GM10847 (cell line): Measurements from ENCODE around the gene BCHE.

Experiments
- POLR2A ChIP-seq: IDR thresholded peaks from 2 replicates; pipeline ENCODE4 v1.6.1; 2011; ENCODE audit not compliant: insufficient read length; ENCODE audit errors: extremely low read depth

Gene BCHE

DNA sequence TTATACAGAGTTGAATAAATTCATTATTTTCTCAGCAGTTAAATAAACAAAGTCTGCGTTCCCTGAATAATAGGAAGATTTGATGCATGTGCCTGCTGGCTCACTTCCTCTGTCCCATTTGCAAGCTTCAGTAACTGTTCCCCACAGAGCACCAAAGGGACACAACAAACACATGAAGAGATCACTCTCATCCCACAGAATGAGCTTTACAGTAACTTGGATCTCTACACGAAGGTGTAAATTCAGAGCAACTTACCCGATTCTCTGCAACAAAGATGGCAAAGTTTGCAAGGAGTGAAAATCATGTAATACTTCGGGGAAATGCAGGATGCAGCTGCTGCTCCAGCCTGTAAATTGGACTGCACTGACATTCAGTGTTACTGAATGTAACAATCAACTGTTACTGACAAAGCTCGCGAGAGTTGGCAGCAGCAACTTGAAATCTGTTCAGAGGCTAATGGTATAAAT, at the start of gene BCHE:
BCHE (minus strand) TSS at position 366 of the 468 bp plus-strand sequence. CDS start 6,390 bp downstream, outside the sequence.
- TF ChIP-seq POLR2A: no peak

- TF ChIP-seq POLR2A: no peak
These were observed 48.5 kb upstream of the BCHE start for GRCh38 chr3:165885558-165886270.

- TF ChIP-seq POLR2A: no peak
These were observed 47.3 kb upstream of the BCHE start for GRCh38 chr3:165884518-165884917.

DNA sequence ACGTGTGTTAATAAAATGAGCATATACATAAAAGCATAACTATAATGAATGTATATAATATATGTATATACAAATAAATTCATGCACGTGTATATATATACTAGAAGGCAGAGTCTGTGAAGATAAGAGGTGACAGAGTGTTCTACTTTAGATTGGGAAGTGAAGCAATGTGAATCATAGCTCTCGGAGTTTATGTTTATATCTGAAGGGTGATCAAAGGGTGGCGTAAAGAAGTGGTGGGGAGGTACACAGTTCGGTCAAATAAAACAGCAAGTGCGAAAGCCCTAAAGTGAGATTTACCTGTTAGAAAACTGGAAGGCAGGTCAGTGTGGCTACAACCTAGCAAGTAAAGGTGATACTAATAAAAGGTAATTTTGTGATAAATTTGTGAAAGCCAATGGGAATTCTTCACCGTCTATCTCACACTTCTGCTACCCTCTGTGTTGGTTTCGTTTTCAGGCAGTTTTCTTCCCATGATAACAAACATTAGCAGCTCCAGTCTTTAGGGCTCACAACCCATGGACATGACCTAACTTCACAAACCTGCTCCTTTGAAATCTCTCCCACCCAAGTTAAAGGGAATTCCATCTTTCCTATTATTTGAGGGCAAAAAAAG, 46.7 kb upstream of the BCHE start:
- TF ChIP-seq POLR2A: no peak

GRCh38 chr3:165883117-165883516, 45.9 kb upstream of the BCHE start:
- no peak for TF ChIP-seq POLR2A

- TF ChIP-seq POLR2A: no peak
These were observed 38.4 kb upstream of the BCHE start for GRCh38 chr3:165875644-165876043.

- TF ChIP-seq POLR2A: no peak
These were observed 37.7 kb upstream of the BCHE start for GRCh38 chr3:165874663-165875489.

GRCh38 chr3:165868088-165868487, 30.9 kb upstream of the BCHE start:
- no peak for TF ChIP-seq POLR2A

GRCh38 chr3:165859061-165859460, 21.8 kb upstream of the BCHE start:
- TF ChIP-seq POLR2A: no peak

DNA sequence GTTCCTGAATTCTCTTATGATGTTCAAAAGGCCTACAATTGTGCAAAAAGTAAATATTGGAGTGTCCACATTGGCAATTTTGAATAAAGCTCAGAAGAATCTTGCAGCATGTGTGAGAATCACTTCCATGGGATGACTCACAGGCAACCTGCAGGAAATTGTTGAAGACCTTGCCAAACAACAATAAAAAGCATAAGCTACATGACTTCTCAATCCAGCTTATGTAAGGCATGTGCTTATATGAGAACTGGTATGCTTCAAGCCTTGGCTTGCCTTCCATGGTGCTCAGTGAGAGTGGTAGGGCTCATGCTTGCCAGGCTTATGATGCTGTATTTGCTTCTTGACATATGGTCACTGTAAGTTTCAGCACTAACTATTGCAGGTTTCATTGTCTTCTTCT, 18.4 kb upstream of the BCHE start:
- no peak for TF ChIP-seq POLR2A

DNA sequence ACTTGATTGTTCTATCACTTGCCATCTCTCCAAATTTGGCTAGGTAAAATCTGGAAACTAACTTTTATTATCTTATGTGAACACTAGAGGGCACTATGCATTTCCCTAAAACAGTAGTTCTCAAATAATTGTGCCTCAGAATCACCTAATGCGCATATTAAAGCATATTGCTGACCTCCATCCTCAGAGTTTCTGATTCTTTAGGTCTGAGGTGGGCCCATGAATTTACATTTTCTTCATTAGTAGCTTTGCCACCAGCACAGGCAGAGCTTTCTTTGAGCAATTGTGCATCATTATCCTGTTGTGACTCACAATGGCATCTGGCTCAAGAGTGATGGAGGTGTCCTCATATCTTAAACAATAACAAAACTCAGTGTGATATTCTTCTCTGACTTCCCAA, 17.5 kb upstream of the BCHE start:
- TF ChIP-seq POLR2A: no peak

DNA sequence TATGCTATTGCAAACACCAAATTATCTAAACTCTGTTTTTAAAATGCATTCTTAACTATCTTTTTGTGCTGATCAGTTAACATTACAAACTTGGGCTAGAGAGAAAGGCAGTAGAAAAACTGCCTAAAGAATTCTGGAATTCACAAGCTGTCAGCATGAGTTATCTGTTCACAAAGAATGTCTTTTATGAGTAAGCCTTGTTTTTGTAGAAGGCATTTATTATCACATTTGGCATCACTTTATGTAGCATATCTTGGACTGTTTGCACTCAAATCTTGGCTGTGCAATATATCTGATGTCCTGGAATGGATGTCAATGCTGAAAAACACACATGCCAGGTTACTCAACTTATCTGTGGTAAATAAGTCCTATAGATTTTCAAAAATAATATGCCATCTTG, 15.5 kb upstream of the BCHE start:
- no peak for TF ChIP-seq POLR2A

DNA sequence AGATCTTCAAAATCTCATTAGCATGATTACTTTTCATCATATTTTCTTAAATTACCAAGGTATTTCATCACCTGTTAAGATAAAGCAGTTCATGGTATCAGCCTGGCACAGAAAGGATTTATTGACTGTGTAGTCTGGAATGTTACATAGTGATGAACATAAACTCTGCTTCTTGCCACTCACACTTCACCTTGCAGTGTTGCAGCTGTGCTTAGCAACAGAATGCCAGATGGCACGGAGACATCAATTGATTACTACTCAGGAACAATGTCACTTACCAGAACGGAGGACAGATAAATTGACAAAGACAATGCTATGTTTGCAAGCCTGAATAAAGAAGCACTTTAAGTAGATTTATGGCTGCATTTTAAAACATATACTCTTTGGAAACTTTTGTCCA, 15.0 kb upstream of the BCHE start:
- no peak for TF ChIP-seq POLR2A

- TF ChIP-seq POLR2A: no peak
These were observed 8.8 kb upstream of the BCHE start for GRCh38 chr3:165846056-165846455.

DNA sequence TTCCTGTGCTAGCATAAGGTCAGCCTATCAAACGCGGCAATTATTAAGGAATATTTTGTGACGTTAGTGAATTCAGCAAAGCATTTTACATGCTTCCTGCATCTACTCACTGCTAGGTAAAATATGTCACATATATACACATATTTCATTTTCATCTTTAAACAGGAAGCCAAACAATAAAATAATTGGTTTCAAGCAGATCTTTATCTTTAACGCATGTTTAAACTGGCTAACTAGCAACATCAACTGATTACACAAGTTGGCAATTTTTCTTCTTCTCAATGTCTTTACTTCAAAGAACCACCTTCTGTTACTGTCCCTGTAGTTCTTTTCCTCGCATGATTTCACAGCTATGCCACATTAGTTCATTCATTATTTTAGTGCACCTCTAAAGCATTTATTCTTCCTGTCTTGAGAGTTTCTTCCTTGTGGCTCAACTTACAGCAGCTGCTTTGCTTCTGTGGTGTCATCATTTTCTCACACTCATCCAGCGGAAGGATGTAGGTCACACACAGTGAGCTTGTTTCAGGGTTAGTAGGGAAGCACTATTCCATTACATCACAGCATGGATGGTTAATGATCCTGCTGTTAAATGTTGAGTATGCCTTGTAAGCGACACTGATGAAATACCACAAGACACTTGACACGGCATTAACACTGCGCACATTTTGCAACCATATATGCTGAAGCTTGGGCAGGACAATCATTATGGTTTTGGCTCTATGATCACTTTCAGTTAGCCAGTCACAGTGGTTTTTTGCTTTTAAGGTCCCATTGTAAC, 2.3 kb upstream of the BCHE start:
- TF ChIP-seq POLR2A: no peak
